Heart right ventricle (tissue), 16 donors: ENCODE data around the gene SH3PXD2B. TPM values are rescaled to one million over a fixed set of nuclear protein-coding genes. Genes with fewer than 3 reads are reported as not detected.

Source experiments
- ATAC-seq, 8 donors: fragments of 200-7000 bp; cut with Tn5 transposase; one replicate each; pipeline ENCODE4 v1.9.1; 2020; ENCODE audit warnings: mild to moderate bottlenecking in 8 of 8, moderate library complexity in 8 of 8, moderate number of reproducible peaks in 1 of 8
- DNase-seq, 2 donors: peaks; one replicate each; pipeline ENCODE4 v3.0.0-alpha.2; 2020
- H3K27ac ChIP-seq, 10 donors: fragments of 200-600 bp; sonication (generic) in 2 of 10; one replicate each; pipeline versions ENCODE4 v1.5.0 to v1.8.0; 2020 to 2022; ENCODE audit warnings: mild to moderate bottlenecking in 3 of 10
- H3K27me3 ChIP-seq, 7 donors: fragments of 200-600 bp; one replicate each; pipeline ENCODE4 v1.8.0; 2021 to 2022; ENCODE audit warnings: mild to moderate bottlenecking in 2 of 7
- H3K36me3 ChIP-seq, 9 donors: fragments of 200-600 bp; sonication (generic) in 1 of 9; one replicate each; pipeline versions ENCODE4 v1.5.0 to v1.8.0; 2020 to 2022; ENCODE audit warnings: mild to moderate bottlenecking in 2 of 9
- H3K4me1 ChIP-seq, 9 donors: fragments of 200-600 bp; sonication (generic) in 1 of 9; one replicate each; pipeline versions ENCODE4 v1.5.0 to v1.8.0; 2020 to 2022; ENCODE audit warnings: mild to moderate bottlenecking in 4 of 9
- H3K4me3 ChIP-seq, 10 donors: fragments of 200-600 bp; sonication (generic) in 2 of 10; one replicate each; pipeline versions ENCODE4 v1.5.0 to v1.8.0; 2020 to 2022; ENCODE audit warnings: mild to moderate bottlenecking in 7 of 10, moderate library complexity in 2 of 10
- H3K9me3 ChIP-seq, 11 donors: fragments of 200-600 bp in 10 of 11; sonication (generic) in 2 of 11; one replicate each; pipeline versions ENCODE4 v1.5.0 to v1.8.0; 2013 to 2022; ENCODE audit warnings: mild to moderate bottlenecking in 2 of 11, control low read depth in 1 of 11, moderate library complexity in 1 of 11
- CTCF ChIP-seq, 9 donors: fragments of 200-600 bp; sonication (generic) in 2 of 9; IDR thresholded peaks; one replicate each; pipeline versions ENCODE4 v1.5.0 to v1.8.0; 2021 to 2022; ENCODE audit warnings: antibody characterized with exemption in 9 of 9, mild to moderate bottlenecking in 5 of 9, moderate library complexity in 1 of 9
- WGBS, 2 donors: extraction: QIAGEN DNeasy Blood & Tissue Kit; methylation state at CpG; one replicate each; pipeline ENCODE4 v1.1.7; 2013; ENCODE audit warnings: inconsistent platforms in 1 of 2; 5-methylcytosine and 5-hydroxymethylcytosine counted together
- intact Hi-C, 10 donors: fragments of 100-400 bp; cut with DNase I; formaldehyde crosslinking; loops; one replicate each; pipeline versions ENCODE4 v1.11.1 to v1.14.2; 2022
- polyA plus RNA-seq, 2 donors: library from polyadenylated mRNA; stranded (reverse); fragments of 200-250 nt; gene quantifications; one replicate each; pipeline ENCODE4 v1.2.3, GENCODE V29; 2013
- total RNA-seq, 10 donors: library from RNA; stranded (reverse); fragmentation: NEBNext Ultra II Directional in 3 of 10; extraction: Animal tissue kit (Norgen Biotek cat#: 25700) in 3 of 10; gene quantifications; one replicate each; pipeline versions ENCODE4 v1.2.1 to v1.2.4, GENCODE V29; 2021 to 2023
- donor health status: Arrhythmogenic right ventricular cardiomyopathy.
- donor health status: ischemic (EF 13 %, LVEDD 7.1; RV severe dilation, severe dysfunction).
- donor health status: healthy with polysubstance abuse.
- donor health status: DM: no; HTN: yes; CAD: no.
- donor health status: DM: no; HTN: no; CAD: no.
- donor health status: ischemic (EF 25% LVEDD 6.9; RV normal size, moderate dysfunction).
- donor health status: ischemic (EF 25% LVEDD 5.7; RV mildly dilated, moderate dysfunction).
- donor health status: healthy.
- donor health status: DM: yes; HTN: yes; CAD: no.
- donor health status: Ischemic cardiomyopathy.
- donor health status: ischemic (EF 35%, LVEDD 5.7; RV mildly dilated, moderate dysfunction).
- donor health status: nonischemic (EF 11% LVEDD 7.7; RV severe dilation, severe dysfunction).
- donor health status: DM: yes; HTN: yes; CAD: no.
- donor health status: PGD.
- donor health status: ischemic (EF 29% LVEDD 5.4; RV normal size, mild dysfunction).
- donor health status: nonischemic (EF 23%, LVEDD 6.1; RV moderate dilation, normal function).

Gene SH3PXD2B
- total and polyA plus RNA-seq, 12 donors = 1.8 to 12.5 (median 5.5) TPM

- DNase-seq (no peak), ATAC-seq (no peak)
- H3K4me1 ChIP-seq = no peaks in the 10 kb centered on the region
- 96% methylated on average over 7 of the region's 7 CpGs for WGBS, 2 donors
- peaks cover 0 to 4% (median 0%) of the 10 kb centered on the region in 11 donors for H3K9me3 ChIP-seq
- no peaks in the 10 kb centered on the region for H3K36me3 ChIP-seq
- intact Hi-C loops = no loop called here
- no peak overlapping the region for H3K4me3 ChIP-seq
- H3K27ac ChIP-seq = no peak overlapping the region
- TF ChIP-seq CTCF (IDR thresholded peaks at IDR 0.05) = no peak
- no peaks in the 10 kb centered on the region for H3K27me3 ChIP-seq
Measured at GRCh38 chr5:172311026-172311425, 143.3 kb downstream of the SH3PXD2B start.

- no peak for TF ChIP-seq CTCF (IDR thresholded peaks at IDR 0.05)
- no peaks in the 10 kb centered on the region for H3K36me3 ChIP-seq
- no peak for ATAC-seq
- H3K4me3 ChIP-seq = no peak overlapping the region
- no peaks in the 10 kb centered on the region for H3K27me3 ChIP-seq
- H3K9me3 ChIP-seq = peaks cover 0 to 19% (median 6%) of the 10 kb centered on the region in 11 donors
- intact Hi-C loops = no loop called here
- WGBS, 2 donors = 92 to 96% methylated on average over 2 of the region's 2 CpGs
- no peaks in the 10 kb centered on the region for H3K4me1 ChIP-seq
- DNase-seq = no peak
- no peak overlapping the region for H3K27ac ChIP-seq
Measured at GRCh38 chr5:172305380-172305779, 148.9 kb downstream of the SH3PXD2B start.

GRCh38 chr5:172303572-172304335 lies 150.6 kb downstream of the SH3PXD2B start:
- peak in 1 of 8 donors; percentile 20 for ATAC-seq
- no peak for TF ChIP-seq CTCF (IDR thresholded peaks at IDR 0.05)
- Histone ChIP-seq H3K36me3 (no peaks in the 10 kb centered on the region), H3K4me3 (no peak overlapping the region), H3K9me3 (peaks cover 0 to 19% (median 6%) of the 10 kb centered on the region in 11 donors), H3K27ac (no peak overlapping the region), H3K4me1 (no peaks in the 10 kb centered on the region), H3K27me3 (no peaks in the 10 kb centered on the region)
- intact Hi-C loops = no loop called here
- 78 to 86% methylated on average over 3 of the region's 3 CpGs for WGBS, 2 donors
- DNase-seq = no peak

GRCh38 chr5:172303162-172303561 lies 151.2 kb downstream of the SH3PXD2B start:
- TF ChIP-seq CTCF (IDR thresholded peaks at IDR 0.05) = no peak
- Histone ChIP-seq H3K4me1 (no peaks in the 10 kb centered on the region), H3K27me3 (no peaks in the 10 kb centered on the region), H3K9me3 (peaks cover 0 to 19% (median 6%) of the 10 kb centered on the region in 11 donors), H3K36me3 (no peaks in the 10 kb centered on the region), H3K4me3 (no peak overlapping the region), H3K27ac (no peak overlapping the region)
- WGBS, 2 donors = 80 to 91% methylated on average over 5 of the region's 5 CpGs
- ATAC-seq (no peak), DNase-seq (no peak)
- intact Hi-C loops = no loop called here
